ENCODE data around the gene DCAF15. TPM values are rescaled to one million over a fixed set of nuclear protein-coding genes. Genes with fewer than 3 reads are reported as not detected.

Gene DCAF15
- total RNA-seq, 4 donors from 2014 or later: 11.2 to 38.8 (median 18.0) TPM

GRCh38 chr19:13906521-13906904 lies 45.8 kb upstream of the DCAF15 start:
- Histone ChIP-seq H3K4me1 (peaks cover 8 to 12% of the 10 kb centered on the region in 2 donors), H3K36me3 (peaks cover 0 to 6% of the 10 kb centered on the region in 2 donors), H3K27ac (peak overlapping the region; percentile 75 to 86 (median 76)), H3K27me3 (no peaks in the 10 kb centered on the region), H3K4me3 (peak overlapping the region; percentile 72 to 96 (median 90)), H3K9me3 (no peaks in the 10 kb centered on the region)
- ATAC-seq: peak; percentile 39 to 60
- in situ Hi-C loops (cut with MboI; ENCODE audit: low sequenced_read_pairs in 4 of 4): no loop called here
- intact Hi-C loops (cut with DNase I; ENCODE audit: low total_unique reads): loop anchor here (2.0 kb wide), 2 partner anchors 26 to 100 kb away; partner anchors contain the start of gene RFX1
- TF ChIP-seq POLR2A (IDR thresholded peaks at IDR 0.05) (no peak), CTCF (IDR thresholded peaks at IDR 0.05 in 4 of 5, conservative IDR thresholded peaks at IDR 0.05 in 1 of 5) (no peak)
- peak in 1 of 2 donors; percentile 32 for DNase-seq

- no peak for TF ChIP-seq POLR2A (IDR thresholded peaks at IDR 0.05)
- no peak for TF ChIP-seq CTCF (IDR thresholded peaks at IDR 0.05 in 4 of 5, conservative IDR thresholded peaks at IDR 0.05 in 1 of 5)
- intact Hi-C loops (cut with DNase I; ENCODE audit: low total_unique reads): loop anchor here (2.0 kb wide), 2 partner anchors 26 to 100 kb away; partner anchors contain the start of gene RFX1
- ATAC-seq: no peak
- Histone ChIP-seq H3K27ac (peak overlapping the region in 1 of 4 donors; percentile 76), H3K27me3 (no peaks in the 10 kb centered on the region), H3K4me3 (peak overlapping the region; percentile 72 to 96 (median 90)), H3K36me3 (peaks cover 0 to 7% of the 10 kb centered on the region in 2 donors), H3K9me3 (no peaks in the 10 kb centered on the region), H3K4me1 (peaks cover 8 to 12% of the 10 kb centered on the region in 2 donors)
- no peak for DNase-seq
- in situ Hi-C loops (cut with MboI; ENCODE audit: low sequenced_read_pairs in 4 of 4): no loop called here
Measured at GRCh38 chr19:13906910-13907309, 45.4 kb upstream of the DCAF15 start.

- H3K27ac ChIP-seq: no peak overlapping the region
- in situ Hi-C loops (cut with MboI; ENCODE audit: low sequenced_read_pairs in 4 of 4): no loop called here
- intact Hi-C loops (cut with DNase I; ENCODE audit: low total_unique reads): no loop called here
- DNase-seq (no peak), ATAC-seq (no peak)
- no peaks in the 10 kb centered on the region for H3K27me3 ChIP-seq
- H3K36me3 ChIP-seq: peaks cover 0 to 25% of the 10 kb centered on the region in 2 donors
- H3K4me1 ChIP-seq: peaks cover 8 to 12% of the 10 kb centered on the region in 2 donors
- TF ChIP-seq POLR2A (IDR thresholded peaks at IDR 0.05): no peak
- no peak for TF ChIP-seq CTCF (IDR thresholded peaks at IDR 0.05 in 4 of 5, conservative IDR thresholded peaks at IDR 0.05 in 1 of 5)
- no peaks in the 10 kb centered on the region for H3K9me3 ChIP-seq
- no peak overlapping the region for H3K4me3 ChIP-seq
Measured at GRCh38 chr19:13908674-13909073, 43.6 kb upstream of the DCAF15 start.

- intact Hi-C loops (cut with DNase I; ENCODE audit: low total_unique reads) (no loop called here), in situ Hi-C loops (cut with MboI; ENCODE audit: low sequenced_read_pairs in 4 of 4) (no loop called here)
- H3K4me3 ChIP-seq: no peak overlapping the region
- ATAC-seq: no peak
- H3K27me3 ChIP-seq: no peaks in the 10 kb centered on the region
- no peaks in the 10 kb centered on the region for H3K9me3 ChIP-seq
- H3K4me1 ChIP-seq: peaks cover 8 to 12% of the 10 kb centered on the region in 2 donors
- H3K36me3 ChIP-seq: peaks cover 0 to 33% of the 10 kb centered on the region in 2 donors
- no peak for TF ChIP-seq POLR2A (IDR thresholded peaks at IDR 0.05)
- TF ChIP-seq CTCF (IDR thresholded peaks at IDR 0.05 in 4 of 5, conservative IDR thresholded peaks at IDR 0.05 in 1 of 5): no peak
- no peak overlapping the region for H3K27ac ChIP-seq
- no peak for DNase-seq
Measured at GRCh38 chr19:13909430-13909829, 42.9 kb upstream of the DCAF15 start.

GRCh38 chr19:13913352-13913751 lies 39.0 kb upstream of the DCAF15 start:
- ATAC-seq: no peak
- no peak overlapping the region for H3K27ac ChIP-seq
- H3K27me3 ChIP-seq: no peaks in the 10 kb centered on the region
- no peaks in the 10 kb centered on the region for H3K9me3 ChIP-seq
- no peak for DNase-seq
- H3K4me1 ChIP-seq: no peaks in the 10 kb centered on the region
- intact Hi-C loops (cut with DNase I; ENCODE audit: low total_unique reads): no loop called here
- in situ Hi-C loops (cut with MboI; ENCODE audit: low sequenced_read_pairs in 4 of 4): no loop called here
- TF ChIP-seq CTCF (IDR thresholded peaks at IDR 0.05 in 4 of 5, conservative IDR thresholded peaks at IDR 0.05 in 1 of 5): no peak
- no peak for TF ChIP-seq POLR2A (IDR thresholded peaks at IDR 0.05)
- peaks cover 0 to 66% of the 10 kb centered on the region in 2 donors for H3K36me3 ChIP-seq
- H3K4me3 ChIP-seq: no peak overlapping the region
